ENCODE data around the gene TP53INP2.
A peak's percentile ranks its signal among the peaks of the same experiment; 100 is the strongest.
"Not testable (repeated sequence)": the region's sequence is repeated elsewhere in the genome, so short reads cannot be mapped to it uniquely, and the experiment has no call there.

Gene TP53INP2

GRCh38 chr20:34704177-34705007 lies at the start of gene TP53INP2:
Gene TP53INP2, plus strand, starts transcription at chr20:34704344. Its CDS starts 4,396 bp downstream, at chr20:34708740.
- DNase-seq, result peak; percentile 90

GRCh38 chr20:34658654-34659053 lies 45.5 kb upstream of the TP53INP2 start:
- DNase-seq, result not testable (repeated sequence)

DNA sequence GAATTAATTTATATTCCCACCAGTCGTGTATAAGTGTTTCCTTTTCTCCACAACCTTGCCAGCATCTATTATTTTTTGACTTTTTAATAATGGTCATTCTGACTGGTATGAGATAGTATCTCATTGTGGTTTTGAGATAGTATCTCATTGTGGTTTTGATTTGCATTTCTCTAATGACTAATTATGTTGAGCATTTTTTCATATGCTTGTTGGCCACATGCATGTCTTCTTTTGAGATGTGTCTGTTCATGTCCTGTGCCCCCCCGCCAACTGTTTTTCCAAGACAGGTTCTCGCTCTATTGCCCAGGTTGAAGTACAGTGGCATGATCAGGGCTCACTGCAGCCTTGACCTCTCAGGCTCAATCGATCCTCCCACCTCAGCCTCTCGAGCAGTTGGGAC lies 42.3 kb upstream of the TP53INP2 start:
- not testable (repeated sequence) for DNase-seq

- DNase-seq, result no peak
Measured at GRCh38 chr20:34663213-34663943, 40.8 kb upstream of the TP53INP2 start.

DNA sequence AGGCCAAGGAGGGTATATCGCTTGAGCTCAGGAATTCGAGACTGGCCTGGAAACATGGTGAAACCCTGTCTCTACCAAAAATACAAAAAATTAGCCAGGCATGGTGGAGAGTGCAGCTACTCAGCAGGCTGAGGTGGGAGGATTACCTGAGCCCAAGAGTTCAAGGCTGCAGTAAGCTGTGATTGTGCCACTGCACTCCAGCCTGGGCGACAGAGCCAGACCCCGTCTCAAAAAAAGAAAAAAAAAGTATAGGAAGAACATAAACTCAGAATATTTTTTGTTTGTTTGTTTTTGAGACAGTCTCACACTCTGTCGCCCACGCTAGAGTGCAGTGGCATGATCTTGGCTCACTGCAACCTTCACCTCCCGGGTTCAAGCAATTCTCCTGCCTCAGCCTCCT lies 39.4 kb upstream of the TP53INP2 start:
- DNase-seq, result not testable (repeated sequence)

GRCh38 chr20:34669094-34669493 lies 35.0 kb upstream of the TP53INP2 start:
- no peak for DNase-seq

DNA sequence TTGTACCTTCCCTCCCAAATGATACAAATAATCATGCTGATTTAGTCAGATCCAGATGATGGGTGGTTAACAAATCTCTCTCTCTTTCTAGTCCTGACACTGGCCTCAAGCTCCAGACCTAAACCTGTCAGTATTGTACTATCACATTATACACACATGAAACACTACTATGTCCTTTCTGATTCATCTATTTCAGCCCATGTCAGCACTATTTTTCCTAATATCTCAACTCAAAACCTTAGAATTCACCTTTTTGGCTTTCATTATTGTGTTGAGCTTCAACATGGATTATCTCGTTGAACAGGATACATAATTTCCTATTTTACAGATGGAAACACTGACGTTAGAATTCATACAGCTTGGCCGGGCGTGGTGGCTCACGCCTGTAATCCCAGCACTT lies 30.7 kb upstream of the TP53INP2 start:
- DNase-seq, result no peak

DNA sequence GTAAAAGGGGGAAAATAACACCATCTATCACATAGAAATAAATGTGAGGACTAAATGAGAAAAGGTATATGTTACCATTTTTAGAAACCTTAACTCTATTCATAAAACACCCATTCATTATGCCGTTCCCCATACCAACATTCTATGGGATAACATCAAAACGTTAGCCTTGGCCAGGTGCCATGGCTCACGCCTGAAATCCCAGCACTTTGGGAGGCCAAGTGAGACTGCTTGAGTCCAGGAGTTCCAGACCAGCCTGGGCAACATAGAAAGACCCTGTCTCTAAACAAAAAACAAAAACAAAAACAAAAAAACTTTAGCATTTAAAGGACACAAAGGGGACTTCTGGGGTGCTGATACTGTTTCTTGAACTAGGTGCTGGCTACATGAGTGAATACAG lies 28.6 kb upstream of the TP53INP2 start:
- no peak for DNase-seq

GRCh38 chr20:34675993-34676641 lies 28.0 kb upstream of the TP53INP2 start:
- DNase-seq, result no peak

DNA sequence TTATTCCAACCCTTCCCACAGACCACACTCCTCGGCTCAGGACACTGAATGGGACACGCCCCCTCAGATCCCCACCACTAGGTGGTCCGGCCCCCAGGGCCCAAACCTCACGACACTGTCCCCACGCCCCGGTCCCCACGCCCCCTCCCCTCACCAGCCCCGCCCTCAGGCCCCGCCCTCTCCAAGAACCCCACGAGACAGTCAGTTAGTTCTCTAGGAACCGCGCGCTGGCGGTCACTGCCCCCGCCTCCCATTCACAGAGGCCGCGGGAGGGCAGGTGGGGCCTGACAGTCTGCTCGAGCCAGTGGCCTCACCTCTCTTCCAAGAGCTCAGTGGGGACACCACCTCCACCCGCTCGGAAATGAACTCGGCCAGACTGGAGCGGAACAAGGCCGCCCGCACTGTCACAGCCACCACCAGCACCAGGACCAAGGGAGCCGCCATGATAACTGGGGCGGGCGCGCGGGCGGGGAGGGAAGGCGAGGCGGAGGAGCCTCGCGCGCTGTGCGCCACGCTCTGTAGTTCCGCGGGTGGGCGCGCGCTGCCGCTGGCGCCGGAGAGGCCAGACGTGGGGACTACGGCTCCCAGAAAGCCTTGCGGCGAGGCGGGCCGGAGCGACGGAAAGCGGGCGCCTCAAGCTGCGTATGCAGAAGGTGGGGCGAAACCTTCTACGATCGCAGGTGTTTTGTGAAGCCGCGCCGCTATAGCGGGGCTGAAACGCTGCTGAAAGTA lies 27.3 kb upstream of the TP53INP2 start, which contains the start of gene PIGU:
TSS of gene PIGU (minus strand) at position 451 of the 732 bp plus-strand sequence. CDS start at position 444, 7 bp downstream.
- peak; percentile 94 for DNase-seq

GRCh38 chr20:34680586-34681175 lies 23.5 kb upstream of the TP53INP2 start:
- no peak for DNase-seq

DNA sequence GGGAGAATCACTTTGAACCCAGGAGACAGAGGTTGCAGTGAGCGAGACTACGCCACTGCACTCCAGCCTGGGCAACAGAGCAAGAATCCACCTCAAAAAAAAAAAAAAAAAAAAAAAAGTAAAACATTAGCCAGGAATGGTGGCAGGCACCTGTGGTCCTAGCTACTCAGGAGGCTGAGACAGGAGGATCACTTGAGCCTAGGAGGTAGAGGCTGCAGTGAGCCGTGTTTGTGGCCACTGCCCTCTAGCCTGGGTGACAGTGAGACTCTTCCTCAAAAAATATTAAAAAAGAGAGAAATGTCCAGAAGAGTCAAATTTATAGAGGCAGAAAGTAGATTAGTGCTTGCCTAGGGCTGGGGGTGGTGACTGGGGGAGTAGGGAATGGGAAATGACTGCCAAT lies 20.5 kb upstream of the TP53INP2 start:
- DNase-seq, result no peak

GRCh38 chr20:34689486-34689885 lies 14.7 kb upstream of the TP53INP2 start:
- no peak for DNase-seq

- no peak for DNase-seq
Measured at GRCh38 chr20:34691838-34692237, 12.3 kb upstream of the TP53INP2 start.

DNA sequence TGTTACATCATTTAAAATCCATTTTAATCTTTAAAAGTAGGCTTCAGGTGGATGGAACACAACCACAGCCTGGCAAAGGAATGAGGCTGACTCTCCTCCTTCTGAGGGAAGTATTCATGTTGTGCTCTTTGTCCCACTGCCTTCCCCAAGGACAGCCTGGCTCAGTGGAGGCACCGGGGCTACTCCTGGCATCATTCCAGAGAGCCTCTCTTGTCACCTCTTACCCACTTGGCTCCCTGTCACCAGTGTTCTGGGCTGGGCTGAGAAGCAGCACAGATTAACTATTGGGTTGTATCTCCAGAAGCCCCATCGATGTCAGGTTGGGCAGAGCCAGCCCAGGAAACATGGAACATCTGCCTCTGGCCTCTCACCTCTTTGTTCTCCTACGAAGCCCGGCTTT lies 10.7 kb upstream of the TP53INP2 start:
- DNase-seq, result no peak

GRCh38 chr20:34701405-34702085 lies 2.6 kb upstream of the TP53INP2 start:
- no peak for DNase-seq

- no peak for DNase-seq
Measured at GRCh38 chr20:34703061-34703423, 1.1 kb upstream of the TP53INP2 start.

GRCh38 chr20:34703424-34704176 lies 544 bp upstream of the TP53INP2 start:
- no peak for DNase-seq

GRCh38 chr20:34705008-34705396 lies 858 bp downstream of the TP53INP2 start:
- no peak for DNase-seq

- no peak for DNase-seq
Measured at GRCh38 chr20:34705397-34706301, 1.5 kb downstream of the TP53INP2 start.
